ENCODE results near the gene ANO7.

Gene ANO7

GRCh38 chr2:241229563-241230401, 41.3 kb downstream of the ANO7 start:
- DNase-seq = no peak

- no peak for DNase-seq
Measured at GRCh38 chr2:241230435-241230834, 42.0 kb downstream of the ANO7 start.

GRCh38 chr2:241232736-241233575, 44.5 kb downstream of the ANO7 start:
- no peak for DNase-seq

DNA sequence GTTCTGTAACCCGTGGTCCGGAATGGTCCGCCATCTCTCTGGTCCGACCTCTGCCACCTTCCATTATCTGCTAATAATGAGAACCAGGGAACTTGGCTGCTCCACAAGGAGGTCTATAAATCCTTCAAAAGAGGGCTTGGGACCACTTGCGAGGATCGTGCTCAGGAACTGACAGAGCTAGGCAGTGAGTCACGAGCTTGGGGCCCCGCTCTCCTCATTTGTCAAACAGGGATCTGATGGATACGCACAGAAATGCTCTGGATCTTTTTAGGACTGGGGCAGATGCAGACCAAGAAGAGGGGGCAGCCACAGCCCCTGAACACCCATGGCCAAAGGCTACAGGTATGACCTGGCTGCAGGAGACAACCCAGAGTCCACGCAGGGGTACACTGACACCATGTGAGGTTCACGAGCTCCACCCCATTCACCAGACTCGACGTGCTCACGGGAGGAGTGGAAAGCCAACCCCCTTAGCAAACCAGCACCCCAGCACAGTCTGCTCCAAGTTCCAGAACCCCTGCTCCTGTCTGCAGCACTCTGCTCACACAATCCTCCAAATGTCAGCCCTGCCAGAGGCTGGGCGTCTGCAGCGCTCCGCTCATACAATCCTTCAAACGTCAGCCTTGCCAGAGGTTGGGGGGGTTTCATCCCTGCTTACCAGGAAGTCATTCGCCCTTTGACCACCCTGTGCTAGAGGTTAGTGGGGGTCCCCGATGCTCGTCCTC, 45.8 kb downstream of the ANO7 start:
- DNase-seq = no peak

GRCh38 chr2:241234962-241235740, 46.7 kb downstream of the ANO7 start:
- DNase-seq = no peak

- no peak for DNase-seq
Measured at GRCh38 chr2:241235859-241236593, 47.5 kb downstream of the ANO7 start.

GRCh38 chr2:241237047-241237446, 48.6 kb downstream of the ANO7 start:
- no peak for DNase-seq

- DNase-seq = no peak
Measured at GRCh38 chr2:241237949-241238371, 49.5 kb downstream of the ANO7 start.

DNA sequence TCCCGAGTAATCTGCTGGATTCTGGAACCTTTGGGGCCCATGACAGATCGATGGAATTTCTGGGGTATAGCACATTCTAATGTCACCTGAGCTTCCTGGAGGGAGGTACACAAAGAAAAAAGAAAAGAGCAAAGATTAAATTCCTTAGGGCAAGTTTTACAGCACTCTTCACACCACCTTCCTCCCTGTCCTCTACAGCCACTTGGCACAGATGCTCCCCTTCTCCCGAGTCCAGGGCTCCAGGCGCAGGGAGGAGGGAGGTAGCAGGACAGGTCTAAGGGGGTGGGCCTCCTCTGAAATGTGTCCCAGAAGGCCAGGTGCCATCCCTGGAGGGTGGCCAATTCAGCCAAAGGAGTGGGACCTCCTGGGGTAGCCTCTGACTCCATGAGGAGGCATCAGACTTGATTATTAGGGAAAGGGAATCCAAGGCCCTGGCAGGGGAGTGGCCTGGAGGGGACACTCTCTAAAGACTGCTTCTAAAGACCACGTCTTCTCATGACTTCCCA, 50.3 kb downstream of the ANO7 start:
- DNase-seq = no peak

DNA sequence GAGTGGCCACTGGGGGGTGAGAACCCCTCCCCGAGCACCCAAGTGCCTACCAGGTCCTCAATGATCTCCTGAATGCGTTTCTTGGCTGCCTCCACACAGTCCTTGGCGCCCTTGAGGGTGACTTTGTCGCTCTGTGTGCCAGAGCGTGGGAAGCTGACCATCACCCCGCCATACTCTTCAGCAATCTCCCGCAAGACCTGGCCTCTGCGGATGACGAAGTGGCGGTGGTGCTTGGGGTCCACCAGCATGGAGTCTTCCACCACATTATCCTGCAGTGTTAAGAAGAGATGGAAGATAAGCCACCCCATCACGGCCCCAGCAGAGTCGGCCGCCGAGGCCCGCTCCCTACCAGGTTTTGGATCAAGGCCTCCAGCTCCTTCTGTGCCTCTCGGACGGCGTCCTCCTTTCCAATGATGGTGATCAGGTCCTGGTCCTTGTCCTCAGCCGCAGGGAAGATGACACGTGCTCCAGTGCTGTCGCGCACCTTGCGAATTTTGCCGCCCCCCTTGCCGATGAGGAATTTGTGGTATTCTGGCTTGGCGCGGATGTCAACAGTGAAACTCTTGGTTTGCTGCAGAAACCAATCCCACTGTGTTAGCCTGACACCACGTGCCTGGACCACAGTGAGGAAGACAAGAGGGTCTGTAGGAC, 51.2 kb downstream of the ANO7 start:
- no peak for DNase-seq

GRCh38 chr2:241240320-241241004, 52.0 kb downstream of the ANO7 start:
- no peak for DNase-seq

DNA sequence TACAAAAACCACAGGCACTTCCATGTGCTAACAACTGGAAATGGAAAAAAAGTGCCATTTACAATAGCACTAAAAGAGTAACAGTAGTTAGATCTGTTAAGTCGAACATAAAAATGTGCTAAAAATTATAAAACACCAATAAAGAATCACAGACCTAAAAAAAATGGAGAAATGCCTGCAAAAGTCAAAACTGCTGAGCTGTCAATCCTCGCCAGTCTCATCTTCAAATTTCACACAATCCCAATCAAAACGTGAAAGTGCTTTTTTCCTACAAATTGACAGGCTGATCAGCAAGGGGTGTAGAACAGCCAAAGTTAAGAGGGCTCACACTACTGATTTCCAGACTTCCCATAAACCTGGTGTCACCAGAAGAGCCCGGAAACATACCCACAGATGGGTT, 53.2 kb downstream of the ANO7 start:
- DNase-seq = no peak

GRCh38 chr2:241242306-241242705, 53.8 kb downstream of the ANO7 start:
- DNase-seq = no peak

DNA sequence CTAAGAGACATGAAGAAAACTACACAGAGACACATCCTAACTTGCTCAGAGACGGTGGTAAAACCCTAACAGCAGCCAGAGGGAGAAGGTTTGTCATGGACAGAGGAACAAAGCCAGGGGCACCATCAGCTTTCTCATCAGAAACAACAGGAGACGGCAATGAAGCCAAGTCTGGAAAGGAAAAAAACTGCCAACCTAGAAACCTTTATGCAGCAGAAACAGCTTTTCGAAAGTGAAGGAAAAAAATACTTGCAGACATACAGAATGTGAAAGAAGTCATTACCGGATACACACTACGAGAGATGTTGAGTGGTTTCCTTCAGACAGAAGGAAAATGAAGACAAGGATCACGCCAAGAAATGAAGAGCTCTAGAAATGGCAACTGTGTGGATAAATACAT, 55.9 kb downstream of the ANO7 start:
- DNase-seq = no peak

- DNase-seq = no peak
Measured at GRCh38 chr2:241248289-241248688, 59.8 kb downstream of the ANO7 start.

DNA sequence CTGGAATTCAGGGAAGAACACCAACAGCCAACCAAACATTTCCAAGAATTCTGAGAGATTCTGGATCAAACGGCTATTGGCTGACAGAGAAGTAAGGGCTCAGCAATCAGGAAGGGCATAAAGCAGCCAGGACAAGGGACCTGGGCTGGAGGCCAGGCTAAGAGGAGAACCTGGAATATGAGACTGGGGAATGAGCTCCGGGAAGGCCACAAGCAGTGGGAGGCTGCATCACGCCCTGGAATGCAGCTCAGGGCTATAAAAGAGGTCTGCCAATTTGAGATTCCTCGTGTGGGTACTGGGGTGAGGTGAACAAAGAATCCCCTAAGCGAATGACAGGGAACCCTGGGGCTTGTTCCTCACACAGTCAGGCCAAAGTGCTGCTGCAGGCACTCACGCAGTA, 60.4 kb downstream of the ANO7 start:
- DNase-seq = no peak

GRCh38 chr2:241249654-241250053, 61.2 kb downstream of the ANO7 start:
- no peak for DNase-seq

DNA sequence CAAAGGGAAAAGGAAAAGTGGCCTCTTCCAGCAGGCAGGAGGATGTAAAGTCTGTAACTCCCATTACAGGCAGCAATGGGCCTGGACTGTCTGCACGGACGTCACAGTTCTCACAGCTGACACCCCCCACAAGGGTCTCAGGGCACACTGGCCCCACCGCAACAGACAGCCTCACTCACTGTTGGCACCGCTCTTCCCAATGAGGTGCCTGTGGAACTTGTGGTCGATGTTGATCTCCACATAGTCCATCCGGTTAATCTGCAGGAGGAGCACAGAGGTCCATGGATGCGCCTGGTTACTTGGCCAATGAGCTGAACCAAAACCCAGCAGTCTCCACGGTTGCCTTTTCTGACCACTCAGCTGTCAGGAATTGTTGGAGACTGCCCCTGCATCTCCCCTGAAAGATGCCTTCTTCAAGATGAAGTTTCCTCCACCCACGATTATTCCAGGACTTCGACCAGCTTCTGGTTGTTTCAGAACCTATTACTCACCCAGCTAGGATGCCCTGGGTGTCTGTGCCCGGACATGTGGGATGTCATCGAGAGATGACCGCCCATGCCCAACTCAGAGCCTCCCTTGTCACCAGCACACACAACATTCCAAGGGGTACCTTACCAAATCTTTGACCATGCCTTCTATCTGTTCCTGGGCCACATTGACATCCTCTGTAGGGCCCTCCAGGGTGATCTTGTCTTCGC, 64.5 kb downstream of the ANO7 start:
- no peak for DNase-seq

DNA sequence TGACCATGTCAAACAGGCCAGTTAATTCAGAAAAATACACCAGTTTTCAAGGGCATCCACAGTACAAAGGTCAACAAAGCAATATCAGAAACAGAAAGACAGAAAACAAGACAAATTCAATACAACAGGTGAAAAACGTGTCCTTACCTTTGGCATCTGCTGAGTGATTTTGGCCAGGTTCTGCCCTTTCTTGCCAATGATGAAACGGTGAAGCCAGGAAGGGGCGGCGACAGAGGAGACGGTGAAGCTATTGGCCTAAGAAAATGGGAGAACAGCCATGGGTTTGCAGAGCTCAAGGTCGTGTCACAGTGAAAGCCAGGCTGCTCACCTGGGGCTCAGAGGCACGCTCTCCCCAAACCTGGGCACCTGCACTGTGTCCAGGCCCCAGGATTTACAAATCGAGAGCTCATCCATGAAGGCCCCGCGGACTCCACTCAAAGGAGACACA, 66.5 kb downstream of the ANO7 start:
- no peak for DNase-seq

Measured in right forelimb (tissue), 1 donor.